SK-N-MC (cell line): ENCODE measurements around the gene KAZN.

Experiments used
- EZH2 ChIP-seq: fragments of 200-600 bp; sonication (generic); IDR thresholded peaks from one replicate; pipeline ENCODE4 v1.6.1; 2017; ENCODE audit warnings: antibody characterized with exemption
- FOXP2 ChIP-seq: optimal IDR thresholded peaks from 2 replicates; pipeline ENCODE3; 2011; ENCODE audit warnings: mild to moderate bottlenecking, moderate library complexity; ENCODE audit not compliant: insufficient read depth; ENCODE audit errors: extremely low read length, control extremely low read depth
- POLR2AphosphoS5 ChIP-seq: IDR thresholded peaks from 2 replicates; pipeline ENCODE4 v1.6.1; 2012; ENCODE audit warnings: mild to moderate bottlenecking, low read depth, low read length, borderline replicate concordance

- TF ChIP-seq EZH2 (no peak), POLR2AphosphoS5 (no peak), FOXP2 (no peak)
Measured at GRCh38 chr1:14907416-14907815, 308.9 kb downstream of the KAZN start.
